Ovary (tissue), 9 donors: ENCODE measurements around the gene DNAJB9. TPM values are rescaled to one million over a fixed set of nuclear protein-coding genes. Genes with fewer than 3 reads are reported as not detected.

Experiments
- DNase-seq, 5 donors: peaks; one replicate each; pipeline ENCODE4 v3.0.0-alpha.2; 2019 to 2020
- H3K27ac ChIP-seq, 2 donors: fragments of 200-600 bp; one replicate each; pipeline versions ENCODE4 v1.5.1 to v1.8.0; 2019 to 2022
- H3K27me3 ChIP-seq: fragments of 200-600 bp; one replicate; pipeline ENCODE4 v1.8.0; 2022
- H3K36me3 ChIP-seq: fragments of 200-600 bp; sonication (generic); one replicate; pipeline ENCODE4 v1.5.1; 2019
- H3K4me1 ChIP-seq: one replicate; pipeline ENCODE4 v1.8.1; 2013; ENCODE audit warnings: mild to moderate bottlenecking, moderate library complexity; ENCODE audit not compliant: insufficient read depth
- H3K4me3 ChIP-seq: fragments of 200-600 bp; sonication (generic); one replicate; pipeline ENCODE4 v1.5.1; 2017
- H3K9me3 ChIP-seq, 2 donors: fragments of 200-600 bp in 1 of 2; sonication (generic) in 1 of 2; one replicate each; pipeline versions ENCODE4 v1.5.1 to v1.8.1; 2013 to 2019; ENCODE audit warnings: mild to moderate bottlenecking in 1 of 2, moderate library complexity in 1 of 2
- CTCF ChIP-seq, 3 donors: fragments of 450-650 bp in 2 of 3; fragments of 200-600 bp in 1 of 3; IDR thresholded peaks; one replicate each; pipeline versions ENCODE4 v1.5.1 to v1.8.0; 2016 to 2022; ENCODE audit warnings: antibody characterized with exemption in 3 of 3, mild to moderate bottlenecking in 1 of 3
- EP300 ChIP-seq: sonication (generic); formaldehyde crosslinking; IDR thresholded peaks from one replicate; pipeline ENCODE4 v1.6.1; 2017; ENCODE audit warnings: antibody characterized with exemption
- POLR2A ChIP-seq: fragments of 450-650 bp; IDR thresholded peaks from one replicate; pipeline ENCODE4 v1.6.1; 2017; ENCODE audit warnings: antibody characterized with exemption, mild to moderate bottlenecking, moderate library complexity
- WGBS, 3 donors: extraction: QIAGEN DNeasy Blood & Tissue Kit in 1 of 3; methylation state at CpG; one replicate each; pipeline versions ENCODE4 v1.1.5 to v1.1.7; 2013 to 2017; 5-methylcytosine and 5-hydroxymethylcytosine counted together
- intact Hi-C, 4 donors: fragments of 100-400 bp; cut with DNase I; formaldehyde crosslinking; loops; one replicate each; pipeline versions ENCODE4 v1.11.0 to v1.15.1; 2022 to 2023
- polyA plus RNA-seq, 2 donors: library from polyadenylated mRNA; stranded (reverse); fragments of 200-250 nt in 1 of 2; fragments of 350-450 nt in 1 of 2; fragmentation: Illumina TruSeq in 1 of 2; extraction: RNeasy Lipid Tissue Mini Kit (QIAGEN cat#74804) in 1 of 2; gene quantifications; one replicate each; pipeline ENCODE4 v1.2.3, GENCODE V29; 2013 to 2014
- total RNA-seq, 7 donors: library from RNA; depleted of rRNA in 2 of 7; stranded (reverse); fragments of >200 nt in 2 of 7; fragmentation: NEBNext Ultra II Directional in 3 of 7; extraction: Animal tissue kit (Norgen Biotek cat#: 25700) in 3 of 7; gene quantifications; one replicate each; pipeline versions ENCODE4 v1.1.0 to v1.2.4, GENCODE V29; 2016 to 2023
- donor health status: DM: no; HTN: no; CAD: no; lungs with moderate emphysema.
- donor health status: DM: no; HTN: no; CAD: no.
- donor health status: Bipolar disorder and iron deficiency.
- donor health status: DM: yes; HTN: yes; CAD: no.
- donor health status: DM: no; HTN: no; CAD: no.
- donor health status: DM: yes; HTN: yes; CAD: no.

The DNAJB9 gene
- total and polyA plus RNA-seq, 9 donors: 17.5 to 44.2 (median 24.0) TPM

GRCh38 chr7:108614896-108615295 is 45.2 kb downstream of the DNAJB9 start:
- Histone ChIP-seq H3K27ac (no peak overlapping the region), H3K4me3 (no peak overlapping the region), H3K27me3 (no peaks in the 10 kb centered on the region), H3K9me3 (no peaks in the 10 kb centered on the region), H3K4me1 (no peaks in the 10 kb centered on the region), H3K36me3 (no peaks in the 10 kb centered on the region)
- 94 to 97% (median 97%) methylated on average over 3 of the region's 3 CpGs for WGBS, 3 donors
- no peak for DNase-seq
- TF ChIP-seq POLR2A: no peak
- no peak for TF ChIP-seq EP300
- TF ChIP-seq CTCF (IDR thresholded peaks at IDR 0.05): no peak
- intact Hi-C loops: no loop called here

- Histone ChIP-seq H3K4me3 (no peak overlapping the region), H3K36me3 (no peaks in the 10 kb centered on the region), H3K27ac (no peak overlapping the region), H3K27me3 (no peaks in the 10 kb centered on the region), H3K9me3 (no peaks in the 10 kb centered on the region), H3K4me1 (no peaks in the 10 kb centered on the region)
- DNase-seq: no peak
- TF ChIP-seq EP300 (no peak), CTCF (IDR thresholded peaks at IDR 0.05) (no peak), POLR2A (no peak)
- intact Hi-C loops: no loop called here
- WGBS, 3 donors: 86 to 90% (median 88%) methylated on average over 3 of the region's 3 CpGs
Observed at GRCh38 chr7:108618056-108618455, 48.4 kb downstream of the DNAJB9 start.

GRCh38 chr7:108623220-108623619 is 53.5 kb downstream of the DNAJB9 start:
- TF ChIP-seq CTCF (IDR thresholded peaks at IDR 0.05) (no peak), POLR2A (no peak), EP300 (no peak)
- 75 to 80% (median 76%) methylated on average over 5 of the region's 5 CpGs for WGBS, 3 donors
- DNase-seq: no peak
- Histone ChIP-seq H3K27me3 (no peaks in the 10 kb centered on the region), H3K36me3 (no peaks in the 10 kb centered on the region), H3K4me1 (no peaks in the 10 kb centered on the region), H3K9me3 (no peaks in the 10 kb centered on the region), H3K27ac (no peak overlapping the region), H3K4me3 (no peak overlapping the region)
- intact Hi-C loops: no loop called here

Other genes starting within 250 kb of the DNAJB9 start
- 10 to 100 TPM in 2 of 7 donors, 1 to 10 TPM in 4, under 1 TPM in 1; 0.61 to 14.8 (median 3.3) TPM for gene NRCAM, start 113.4 kb upstream of the DNAJB9 start, total RNA-seq
- 1 to 10 TPM; 1.3 to 2.3 TPM for gene NRCAM, start 113.4 kb upstream of the DNAJB9 start, polyA plus RNA-seq
- gene PNPLA8, start 43.7 kb upstream of the DNAJB9 start, total RNA-seq: 10 to 100 TPM; 21.2 to 39.7 (median 26.2) TPM
- 10 to 100 TPM; 16.8 to 18.1 TPM for gene PNPLA8, start 43.7 kb upstream of the DNAJB9 start, polyA plus RNA-seq
- gene THAP5, start 168 bp upstream of the DNAJB9 start, total RNA-seq: 10 to 100 TPM; 18.2 to 44.5 (median 37.5) TPM
- gene THAP5, start 168 bp upstream of the DNAJB9 start, polyA plus RNA-seq: 10 to 100 TPM; 17.0 to 20.5 TPM